Astrocyte of the cerebellum (primary cell): Measurements from ENCODE around the gene G6PD.
A peak's percentile ranks its signal among the peaks of the same experiment; 100 is the strongest.

Source experiments
- DNase-seq: peaks from one replicate; pipeline ENCODE4 v3.0.0-alpha.2; 2011; ENCODE audit warnings: low read depth
- H3K4me3 ChIP-seq: 2 replicates; pipeline ENCODE4 v1.5.1; 2011; ENCODE audit warnings: mild to moderate bottlenecking, low read depth, low read length, moderate library complexity
- in situ Hi-C: cut with HindIII; loops from 2 replicates; pipeline ENCODE4 v1.10.0; 2017; ENCODE audit warnings: low sequenced_read_pairs
- TF ChIP-seq, protein P1 (sequence below): IDR thresholded peaks from 2 replicates; pipeline ENCODE4 v1.5.1; 2012; ENCODE audit warnings: low read length, low read depth, moderate library complexity, mild to moderate bottlenecking; ENCODE audit errors: missing control alignments

G6PD gene

DNA sequence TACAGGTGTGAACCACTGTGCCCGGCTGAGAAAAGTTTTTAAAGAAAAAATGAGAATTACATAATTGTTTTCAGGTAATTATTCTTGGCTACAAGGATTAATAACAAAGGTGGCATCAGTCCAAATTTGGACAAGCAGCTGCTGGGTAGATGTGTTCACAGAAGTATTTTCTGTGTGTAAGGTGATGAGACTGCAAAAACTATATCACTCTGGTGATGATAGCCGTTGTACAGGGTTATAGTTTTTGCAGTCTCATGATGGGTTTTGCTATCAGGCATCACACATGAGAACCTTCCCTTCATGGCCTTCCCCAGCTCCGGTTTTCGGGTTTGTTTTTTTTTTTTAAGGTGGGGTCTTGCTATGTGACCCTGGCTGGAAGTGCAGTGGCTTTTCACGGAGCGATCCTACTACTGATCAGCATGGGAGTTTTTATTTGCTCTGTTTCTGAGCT lies 51.1 kb downstream of the G6PD start:
- TF ChIP-seq, protein P1, sequence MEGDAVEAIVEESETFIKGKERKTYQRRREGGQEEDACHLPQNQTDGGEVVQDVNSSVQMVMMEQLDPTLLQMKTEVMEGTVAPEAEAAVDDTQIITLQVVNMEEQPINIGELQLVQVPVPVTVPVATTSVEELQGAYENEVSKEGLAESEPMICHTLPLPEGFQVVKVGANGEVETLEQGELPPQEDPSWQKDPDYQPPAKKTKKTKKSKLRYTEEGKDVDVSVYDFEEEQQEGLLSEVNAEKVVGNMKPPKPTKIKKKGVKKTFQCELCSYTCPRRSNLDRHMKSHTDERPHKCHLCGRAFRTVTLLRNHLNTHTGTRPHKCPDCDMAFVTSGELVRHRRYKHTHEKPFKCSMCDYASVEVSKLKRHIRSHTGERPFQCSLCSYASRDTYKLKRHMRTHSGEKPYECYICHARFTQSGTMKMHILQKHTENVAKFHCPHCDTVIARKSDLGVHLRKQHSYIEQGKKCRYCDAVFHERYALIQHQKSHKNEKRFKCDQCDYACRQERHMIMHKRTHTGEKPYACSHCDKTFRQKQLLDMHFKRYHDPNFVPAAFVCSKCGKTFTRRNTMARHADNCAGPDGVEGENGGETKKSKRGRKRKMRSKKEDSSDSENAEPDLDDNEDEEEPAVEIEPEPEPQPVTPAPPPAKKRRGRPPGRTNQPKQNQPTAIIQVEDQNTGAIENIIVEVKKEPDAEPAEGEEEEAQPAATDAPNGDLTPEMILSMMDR = no peak
- no peak for DNase-seq
- in situ Hi-C loops = no loop called here
- no peak overlapping the region for H3K4me3 ChIP-seq

DNA sequence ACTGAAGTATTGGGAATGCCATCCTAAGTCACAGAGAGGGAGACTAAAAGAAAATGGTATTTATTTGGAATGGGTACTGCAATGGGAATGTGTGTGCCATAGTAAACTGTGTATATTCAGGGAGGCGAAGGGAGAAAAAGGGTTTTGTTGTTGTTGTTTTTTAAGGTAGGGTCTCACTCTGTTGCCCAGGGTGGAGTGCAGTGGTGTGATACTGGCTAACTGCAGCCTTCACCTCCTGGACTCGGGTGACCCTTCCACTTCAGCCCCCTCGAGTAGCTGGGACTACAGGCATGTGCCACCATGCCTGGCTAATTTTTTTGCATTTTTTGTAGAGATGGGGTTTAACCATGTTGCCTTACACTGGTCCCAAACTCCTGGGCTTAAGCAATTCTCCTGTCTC lies 51.9 kb downstream of the G6PD start:
- no peak for DNase-seq
- in situ Hi-C loops = no loop called here
- no peak overlapping the region for H3K4me3 ChIP-seq
- TF ChIP-seq, protein P1 = no peak

DNA sequence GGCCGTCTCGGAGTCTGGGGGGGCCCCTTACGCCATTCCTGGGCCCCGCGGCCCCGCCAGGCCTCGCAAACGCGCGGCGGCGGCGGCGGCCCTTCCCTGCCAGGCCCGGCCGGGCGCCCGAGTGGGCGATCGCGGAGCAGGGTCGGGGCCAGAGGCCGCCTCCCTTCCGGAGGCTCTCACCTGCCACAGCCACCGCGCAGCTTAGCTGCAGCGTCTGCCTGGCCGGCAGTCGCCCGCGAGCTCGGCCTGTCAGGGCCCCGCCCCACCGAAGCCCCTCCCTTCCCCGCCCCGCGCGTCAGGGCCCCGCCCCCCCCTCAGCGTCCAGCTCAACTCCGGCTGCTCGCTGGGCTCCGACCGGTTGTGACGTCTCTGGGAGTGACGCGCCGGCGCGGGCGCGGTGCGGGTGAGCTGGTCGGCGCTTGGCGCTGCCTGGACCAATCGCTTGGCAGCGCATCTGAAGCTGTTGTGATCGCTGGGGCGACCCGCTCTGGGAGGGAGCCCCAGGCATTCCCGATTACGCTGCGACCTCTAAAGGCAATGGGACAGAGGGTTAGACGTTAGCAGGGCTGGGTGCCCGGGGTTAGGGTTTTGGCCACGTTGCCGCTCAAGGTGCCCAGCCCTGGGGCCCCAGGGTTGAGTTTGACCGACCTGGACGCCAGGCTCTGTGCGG lies 56.1 kb downstream of the G6PD start, which contains the start of gene SLC10A3:
TSS of gene SLC10A3 (minus strand) at position 216 of the 670 bp plus-strand sequence. CDS start 1,689 bp downstream, outside the sequence.
- peak within 1 kb of the TSS; percentile 52 for H3K4me3 ChIP-seq
- TF ChIP-seq, protein P1 = no peak
- DNase-seq = peak; percentile 81
- in situ Hi-C loops = no loop called here

DNA sequence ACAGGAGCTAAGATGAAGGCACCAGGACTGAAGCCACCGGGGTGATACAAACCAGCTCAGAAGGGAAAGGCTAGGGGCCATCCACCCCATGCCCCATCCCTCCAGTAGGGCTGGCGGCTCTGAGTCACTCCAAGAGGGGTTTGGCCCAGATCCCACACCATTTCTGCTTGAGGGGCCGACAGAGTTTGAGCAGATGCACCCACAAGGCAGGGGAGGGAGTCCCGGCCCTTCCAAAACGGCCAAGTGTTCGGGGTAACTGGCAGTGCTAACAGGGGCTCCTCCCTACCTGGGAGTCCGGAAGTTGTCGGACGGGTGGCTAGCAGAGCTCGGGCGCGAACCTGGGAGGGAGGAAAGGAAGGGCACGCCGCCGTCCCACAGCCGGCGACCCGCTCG lies 56.6 kb downstream of the G6PD start:
- peak overlapping the region; percentile 52 for H3K4me3 ChIP-seq
- peak; percentile 15 for DNase-seq
- TF ChIP-seq, protein P1 = no peak
- in situ Hi-C loops = no loop called here

DNA sequence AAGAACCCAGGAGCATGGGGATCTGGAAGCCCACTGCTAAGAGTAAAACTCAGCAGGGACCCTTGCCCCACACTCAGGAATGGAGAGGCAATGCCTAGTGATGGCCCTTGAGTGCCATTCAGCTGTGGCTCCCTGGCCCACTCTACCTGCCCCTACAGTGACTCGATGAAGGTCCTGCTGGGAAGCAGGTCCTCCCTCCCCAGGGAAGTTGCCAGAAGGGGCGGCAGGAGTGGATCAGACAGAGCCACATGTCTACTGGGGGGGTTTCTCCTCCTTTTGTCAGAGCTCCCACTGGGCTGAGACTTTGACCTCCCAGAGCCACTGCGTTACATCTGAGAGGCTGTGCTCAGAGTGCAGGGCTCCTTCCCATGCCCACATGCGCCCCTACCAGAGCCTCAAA lies 57.5 kb downstream of the G6PD start:
- no peak for DNase-seq
- in situ Hi-C loops = loop anchor here (5.0 kb wide), 1 partner anchor 42 kb away; no protein-coding TSS in a partner anchor
- TF ChIP-seq, protein P1 = no peak
- no peak overlapping the region for H3K4me3 ChIP-seq

DNA sequence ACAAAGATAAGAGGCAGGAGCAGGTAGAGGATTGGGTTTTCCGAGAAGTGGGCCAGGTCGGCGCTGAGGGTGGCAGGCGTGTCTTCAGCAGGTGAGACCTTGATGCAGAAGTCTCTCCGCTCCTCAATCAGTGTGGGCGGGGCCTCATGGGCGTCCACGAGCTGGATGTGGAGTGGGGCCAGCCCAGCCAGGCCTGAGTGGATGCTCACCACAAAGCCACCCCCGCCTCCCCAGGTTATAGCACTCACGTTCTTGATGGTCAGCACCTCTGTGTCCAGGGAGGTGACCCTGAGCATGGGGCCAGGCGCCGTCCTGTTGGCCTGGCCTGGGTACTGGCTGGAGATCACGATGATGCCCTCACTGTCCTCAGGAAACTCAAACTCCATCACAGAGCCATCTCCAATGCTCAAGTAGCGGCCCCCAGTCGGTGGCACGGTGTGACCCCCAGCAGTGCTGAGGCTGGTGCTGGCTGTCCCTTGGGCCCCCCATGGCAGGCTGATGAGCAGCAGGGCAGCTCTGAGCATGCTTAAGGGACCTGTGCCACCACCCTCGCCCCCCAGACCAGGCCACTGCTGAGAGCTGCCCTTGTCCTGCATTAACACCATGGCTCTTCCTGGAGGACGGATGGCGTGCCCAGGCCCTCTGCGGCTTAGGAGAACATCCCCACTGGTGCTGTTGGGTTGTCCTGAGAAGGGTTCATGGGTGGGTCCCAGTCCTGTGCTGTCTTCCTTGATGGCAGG lies 58.1 kb downstream of the G6PD start:
- TF ChIP-seq, protein P1 = no peak
- no peak overlapping the region for H3K4me3 ChIP-seq
- in situ Hi-C loops = loop anchor here (5.0 kb wide), 1 partner anchor 41 kb away; no protein-coding TSS in a partner anchor

More for the DNA sequence above, 58.1 kb downstream of the G6PD start:
- DNase-seq = no peak
